ENCODE data around the gene AK5.
"Not testable (repeated sequence)": the region's sequence is repeated elsewhere in the genome, so short reads cannot be mapped to it uniquely, and the experiment has no call there.

Gene AK5

DNA sequence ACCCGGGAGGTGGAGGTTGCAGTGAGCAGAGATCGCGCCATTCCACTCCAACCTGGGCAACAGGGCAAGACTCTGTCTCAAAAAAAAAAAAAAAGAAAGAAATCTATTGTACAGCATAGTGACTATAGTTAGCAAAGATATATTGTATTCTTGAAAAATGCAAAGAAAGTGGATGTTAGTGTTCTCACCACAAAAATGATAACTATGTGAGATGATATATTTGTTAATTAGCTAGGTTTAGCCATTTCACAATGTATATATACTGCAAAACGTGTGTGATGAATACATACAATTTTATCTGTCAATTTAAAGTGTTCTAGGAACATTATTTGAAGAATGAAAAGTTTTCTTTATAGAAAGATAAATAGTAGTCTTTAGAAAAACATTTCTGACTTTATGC lies 179.9 kb downstream of the AK5 start:
- no peak for DNase-seq

DNA sequence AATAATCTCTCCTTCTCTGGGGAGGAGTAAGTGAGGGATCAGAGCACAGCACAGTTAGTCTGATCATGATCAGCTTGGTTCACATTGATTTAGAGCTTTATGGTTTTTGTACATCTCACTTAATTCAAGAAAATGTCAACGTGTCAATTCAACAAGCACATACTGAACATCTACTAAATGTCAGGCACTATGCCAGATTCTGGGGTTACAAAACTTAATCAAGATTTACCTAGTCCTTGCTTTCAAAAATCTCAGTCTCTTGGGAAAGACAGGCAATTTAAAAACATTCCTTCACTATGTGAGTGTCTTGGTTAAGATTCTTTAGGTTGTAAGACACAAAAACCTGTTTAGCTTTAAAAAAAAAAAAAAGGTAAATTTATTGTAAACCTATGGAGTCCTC lies 181.4 kb downstream of the AK5 start:
- DNase-seq: no peak

DNA sequence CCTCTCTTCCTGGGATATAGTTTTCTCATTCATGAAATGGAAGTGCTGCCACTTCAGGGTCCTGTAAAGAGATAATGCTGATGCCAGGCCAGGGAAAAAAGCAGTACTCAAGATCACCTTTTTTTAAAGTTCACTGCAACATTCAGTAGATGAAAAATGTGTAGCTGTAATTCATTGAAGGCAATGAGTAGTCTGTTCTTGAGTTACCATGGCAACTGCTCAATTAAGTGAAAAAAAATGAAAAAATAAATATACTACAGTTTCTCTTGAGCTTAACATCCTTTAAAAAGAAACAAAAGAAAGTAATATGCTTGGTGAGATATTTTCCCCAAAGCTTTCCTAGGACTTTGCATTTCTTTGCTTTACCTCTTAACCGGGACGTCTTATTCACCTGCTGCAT lies 183.3 kb downstream of the AK5 start:
- no peak for DNase-seq

DNA sequence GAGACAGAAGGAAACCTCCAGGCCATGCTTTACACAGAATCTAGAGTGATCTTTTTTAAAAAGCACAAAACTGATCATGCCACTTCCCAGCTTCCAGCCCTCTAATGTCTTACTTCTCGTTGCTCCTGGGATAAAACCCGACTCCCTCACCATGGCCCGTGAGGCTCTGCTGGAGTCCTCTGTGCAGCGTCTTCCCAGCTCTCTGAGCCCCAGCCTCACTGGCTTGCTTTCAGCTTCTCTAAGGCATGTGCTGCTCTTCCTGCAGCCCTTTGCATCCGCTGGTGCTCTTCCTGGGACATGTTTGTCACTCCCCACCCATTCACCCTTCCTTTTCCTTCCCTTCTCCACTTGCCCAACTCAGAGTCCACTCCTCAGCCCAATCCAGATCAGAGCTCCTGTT lies 184.1 kb downstream of the AK5 start:
- no peak for DNase-seq

DNA sequence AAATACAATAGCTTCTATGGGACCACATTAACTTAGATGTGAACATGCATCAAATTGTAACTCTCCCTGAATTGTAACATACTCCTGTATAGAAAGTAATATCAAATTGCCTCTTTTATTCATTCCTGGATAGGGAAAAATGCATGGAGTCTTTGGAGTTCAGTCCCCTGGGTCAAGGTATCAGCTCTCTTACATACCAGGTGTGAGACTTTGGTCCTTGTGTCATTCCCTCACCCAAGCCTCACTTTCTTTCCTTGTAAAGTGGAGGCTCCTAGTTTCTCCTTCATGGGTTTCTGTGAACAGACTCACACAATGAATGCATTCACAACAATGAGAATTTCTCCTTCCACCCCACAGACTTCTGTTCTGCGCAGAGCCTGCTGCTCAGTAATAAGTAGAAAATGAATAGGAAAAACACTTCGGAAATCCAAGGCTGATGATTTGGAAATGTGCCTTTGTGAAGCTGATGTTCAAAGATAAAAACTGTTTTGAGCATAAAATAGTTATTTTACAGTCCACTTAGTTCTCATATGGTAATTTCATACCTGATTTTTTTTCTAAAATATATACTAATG lies 185.3 kb downstream of the AK5 start:
- no peak for DNase-seq

DNA sequence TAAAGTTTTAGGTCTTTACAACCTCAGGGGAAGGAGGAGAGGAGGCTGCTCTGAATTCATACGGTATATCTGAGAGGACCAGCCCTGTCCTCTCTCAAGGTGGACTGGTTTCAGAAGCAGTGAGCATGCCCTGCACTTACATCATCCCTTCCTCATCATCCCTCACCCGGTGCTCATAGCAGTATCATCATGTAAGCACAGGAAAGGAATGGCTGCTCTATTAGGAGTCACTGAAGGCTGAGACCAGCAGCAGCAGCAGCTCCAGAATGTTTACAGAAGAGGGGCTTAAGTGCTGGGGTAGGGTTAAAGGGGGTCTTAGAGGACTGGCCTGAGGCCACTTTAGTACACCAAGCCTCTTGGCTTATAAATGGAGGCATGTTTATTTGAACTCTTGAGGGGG lies 185.9 kb downstream of the AK5 start:
- DNase-seq: no peak

DNA sequence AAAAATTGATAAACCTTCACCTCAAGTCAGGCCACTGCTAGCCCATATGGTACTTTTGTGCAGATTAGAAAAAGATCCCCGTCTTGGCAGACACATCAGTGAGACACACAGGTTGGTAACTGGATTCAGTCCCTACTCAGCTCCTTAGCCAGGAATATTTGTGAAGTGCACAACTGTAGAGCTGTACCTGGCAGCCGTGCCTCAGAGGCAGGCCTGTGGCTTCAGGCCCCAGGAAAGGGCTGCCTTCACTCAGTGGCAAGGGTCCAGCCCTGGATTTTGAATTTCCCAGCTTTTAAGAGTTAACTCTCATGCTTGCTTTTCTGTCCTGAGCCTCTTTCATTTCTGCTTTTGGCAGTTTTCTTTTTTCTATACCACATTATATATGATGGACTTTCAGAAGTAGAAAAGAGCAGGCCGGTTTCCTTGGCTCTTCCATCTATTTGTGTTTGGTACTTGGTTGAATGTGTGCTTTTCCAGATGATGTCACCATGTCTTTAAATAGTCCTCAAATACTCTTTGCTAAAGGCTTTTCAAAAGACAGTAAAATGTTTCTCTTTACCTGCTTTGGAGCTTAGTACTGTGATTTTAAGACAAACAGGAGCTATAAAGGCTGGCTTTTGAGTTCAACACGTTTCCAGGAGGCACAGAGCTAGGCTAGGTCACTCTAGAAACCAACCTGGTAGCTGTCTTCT lies 186.6 kb downstream of the AK5 start:
- DNase-seq: no peak

DNA sequence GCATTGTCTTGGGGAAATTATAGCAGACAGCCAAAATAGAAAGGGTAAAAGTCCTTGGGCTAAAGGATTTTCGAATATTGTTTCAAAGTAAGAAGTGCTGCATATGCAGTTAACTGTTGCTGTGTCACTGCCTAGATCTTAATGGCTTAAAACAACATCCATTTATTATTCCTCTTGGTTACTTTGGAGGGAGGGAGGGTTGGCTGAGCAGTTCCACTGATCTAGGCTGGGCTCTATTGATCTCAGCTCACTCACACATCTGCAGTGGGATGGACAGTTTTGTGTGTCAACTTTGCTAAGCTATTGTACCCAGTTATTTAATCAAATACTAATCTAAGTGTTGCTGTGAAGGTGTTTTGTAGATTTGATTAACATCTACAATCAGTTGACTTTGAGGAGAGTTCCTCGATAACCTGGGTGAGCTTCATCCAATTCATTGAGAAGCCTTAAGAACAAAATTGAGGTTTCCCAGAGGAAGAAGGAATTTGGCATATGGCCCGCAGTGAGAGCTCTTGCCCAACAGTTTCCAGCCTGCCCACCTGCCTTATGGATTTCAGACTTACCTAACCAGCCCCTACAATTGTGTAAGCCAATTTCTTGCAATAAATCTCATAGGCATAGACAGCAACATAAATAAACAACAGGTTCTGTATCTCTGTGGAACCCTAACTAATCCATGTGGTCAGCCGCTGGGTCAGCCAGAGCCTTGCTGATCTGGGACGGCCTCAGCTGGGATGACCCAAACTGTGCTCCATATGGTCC lies 187.3 kb downstream of the AK5 start:
- no peak for DNase-seq

DNA sequence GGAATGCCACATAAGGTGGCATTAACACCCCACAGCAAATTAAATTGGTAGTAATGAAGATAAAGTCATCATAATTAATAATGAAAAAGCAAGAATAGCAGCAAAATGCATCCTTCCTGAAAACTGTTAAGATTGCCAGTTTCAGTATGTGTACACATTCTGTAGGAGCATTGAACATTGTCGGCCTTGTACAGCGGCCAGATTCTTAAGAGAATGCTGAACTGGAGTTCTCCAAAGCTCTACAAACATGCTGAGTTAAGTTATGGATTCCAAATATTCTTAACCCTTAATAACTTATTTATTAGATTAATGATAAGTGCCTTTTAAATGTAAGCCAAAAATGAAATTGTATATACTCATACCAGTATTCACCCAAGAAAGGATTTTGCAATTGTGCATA lies 189.9 kb downstream of the AK5 start:
- no peak for DNase-seq

DNA sequence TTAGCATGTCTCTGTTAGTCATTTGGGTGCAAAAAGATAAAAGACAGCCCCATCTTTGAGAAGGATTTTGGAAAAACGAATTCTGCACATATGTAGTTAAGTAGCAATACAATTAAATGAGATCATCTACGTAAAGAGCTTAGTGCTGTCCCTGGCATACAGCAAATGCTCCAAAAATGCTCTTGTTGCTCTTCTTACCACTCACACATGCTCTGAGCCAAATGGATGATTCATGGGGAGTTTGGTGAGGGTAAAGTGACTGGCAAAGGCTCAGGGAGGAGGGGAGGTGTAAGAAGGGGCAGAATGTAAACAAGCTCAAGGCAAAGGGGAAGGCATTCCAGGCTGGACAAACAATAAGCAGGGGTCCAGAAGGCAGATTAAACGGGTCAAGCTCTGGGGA lies 191.9 kb downstream of the AK5 start:
- DNase-seq: peak; percentile 33

DNA sequence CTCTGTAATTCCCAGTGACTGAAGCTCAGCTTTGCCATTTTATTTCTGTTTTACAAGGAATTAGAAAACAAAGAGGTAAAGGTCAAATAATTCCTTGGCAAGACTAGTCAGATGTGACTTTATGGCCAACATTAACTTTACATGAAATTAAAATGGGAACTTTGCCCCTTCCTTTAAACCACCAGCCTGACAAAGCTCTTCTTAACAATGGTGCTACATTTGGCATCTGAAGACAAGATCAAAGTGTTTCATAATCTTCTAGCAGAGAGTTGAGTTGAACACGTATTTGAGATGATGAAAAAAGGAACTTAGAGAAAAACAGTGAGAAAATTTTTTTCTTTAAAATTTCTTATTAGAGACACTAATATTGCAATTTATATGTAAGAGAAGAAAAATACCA lies 193.8 kb downstream of the AK5 start:
- no peak for DNase-seq

DNA sequence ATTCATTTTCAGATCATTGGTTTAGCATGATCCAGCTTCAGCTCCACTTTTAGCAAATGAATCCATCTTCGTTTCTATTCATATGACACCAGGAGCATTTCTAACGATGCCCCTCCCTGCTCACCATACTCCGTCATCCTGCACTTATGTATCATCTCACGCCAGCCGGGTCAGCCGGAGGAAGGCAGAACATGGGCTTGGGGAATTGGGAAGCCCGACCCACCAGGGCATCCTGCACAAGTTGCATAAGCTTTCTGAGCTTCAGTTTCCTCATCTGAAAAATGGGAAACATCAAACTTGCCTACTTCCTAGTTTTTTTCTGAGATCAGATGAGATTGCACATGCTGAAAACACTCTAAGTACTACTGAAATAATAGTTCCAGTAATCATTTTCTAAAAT lies 194.7 kb downstream of the AK5 start:
- no peak for DNase-seq

DNA sequence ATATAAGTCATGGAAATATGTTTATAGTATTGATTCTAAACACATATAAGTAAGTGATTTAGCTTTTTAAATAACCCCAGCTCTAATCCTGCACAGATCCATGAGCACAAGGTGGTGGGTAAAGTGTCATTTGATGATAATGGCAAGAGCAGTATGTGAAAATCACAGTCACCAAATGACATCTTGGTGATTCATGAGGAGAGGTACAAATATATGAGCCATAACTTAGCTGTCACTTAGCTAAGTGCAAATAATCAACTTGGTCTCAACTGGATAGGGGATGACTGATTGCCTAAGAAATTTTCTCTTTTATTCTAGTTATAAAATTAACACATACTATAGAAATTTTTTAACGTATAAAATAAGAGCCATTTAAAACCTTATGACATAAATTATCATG lies 202.5 kb downstream of the AK5 start:
- no peak for DNase-seq

DNA sequence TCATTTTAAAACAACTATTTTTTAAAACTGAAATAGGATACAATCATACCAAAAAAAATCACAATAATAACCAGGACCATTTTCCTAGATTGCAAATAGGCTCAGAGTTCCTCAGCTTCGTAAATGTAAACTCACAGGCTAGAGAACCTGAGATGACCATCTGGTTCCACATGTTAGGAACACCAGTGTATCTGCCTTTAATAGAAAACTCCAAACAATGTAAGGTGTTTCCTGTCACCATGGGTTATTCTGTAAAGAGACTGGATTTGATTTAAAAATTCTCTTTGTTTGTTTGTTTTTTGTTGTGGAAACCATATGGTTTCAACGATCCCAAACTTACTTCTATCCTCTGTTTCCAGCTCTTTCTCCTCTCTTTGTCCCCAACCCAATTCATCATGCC lies 203.1 kb downstream of the AK5 start:
- DNase-seq: no peak

DNA sequence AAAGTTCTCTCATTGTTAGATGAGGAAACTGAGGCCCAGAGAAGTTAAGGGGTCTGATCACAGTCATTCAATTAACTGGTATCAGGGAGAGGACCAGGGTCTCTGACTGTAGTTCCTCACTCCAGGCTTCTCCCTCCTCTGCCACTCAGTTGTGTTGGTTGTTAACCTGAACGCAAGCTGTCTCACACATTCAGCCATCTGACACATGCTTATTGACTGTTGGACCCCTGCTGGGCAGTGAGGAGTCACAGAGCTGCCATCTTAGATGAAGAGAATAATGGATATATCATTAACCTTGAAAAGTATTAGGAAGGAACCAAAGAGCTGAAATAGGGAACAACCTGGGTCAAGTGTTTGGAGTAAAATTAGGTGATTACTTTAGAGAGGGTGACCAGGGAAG lies 205.8 kb downstream of the AK5 start:
- no peak for DNase-seq

DNA sequence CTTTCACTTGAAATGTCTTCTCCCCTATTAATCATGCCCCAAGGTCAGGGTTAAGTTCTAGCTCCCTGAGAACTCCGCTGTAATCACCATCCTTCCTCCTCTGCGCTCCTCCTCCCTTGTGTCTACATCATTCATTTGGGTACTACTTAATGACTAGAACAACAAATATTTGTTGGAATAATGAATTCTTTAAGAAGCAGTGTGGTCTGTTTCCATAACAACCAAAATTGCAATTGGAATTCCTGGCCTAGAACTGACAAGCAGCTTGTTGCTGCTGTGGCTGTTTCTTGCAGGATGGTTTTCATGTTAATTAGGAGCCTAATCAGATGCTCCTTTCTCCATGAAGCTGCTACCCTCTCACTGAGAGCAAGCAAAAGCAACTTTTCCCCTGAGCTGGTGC lies 208.1 kb downstream of the AK5 start:
- DNase-seq: peak; percentile 17

DNA sequence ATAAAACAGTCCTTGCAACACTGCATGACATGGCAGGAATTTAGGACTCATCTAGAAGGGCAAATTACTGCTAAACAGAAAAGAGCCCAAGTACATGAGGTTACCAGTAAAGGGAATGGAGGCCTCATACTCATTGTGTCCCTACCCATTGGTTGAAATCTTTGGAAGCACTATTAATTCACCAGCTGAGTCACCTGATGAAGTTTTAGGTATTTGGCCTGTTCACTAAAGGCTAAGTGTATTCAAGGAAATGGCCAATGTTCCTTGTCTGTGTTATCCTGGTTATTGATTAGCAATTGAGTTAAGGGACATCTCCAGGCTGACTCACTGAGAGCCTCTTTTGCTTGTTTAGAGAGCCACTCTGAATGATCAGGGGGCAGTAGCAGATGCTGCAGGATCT lies 212.2 kb downstream of the AK5 start:
- DNase-seq: no peak

DNA sequence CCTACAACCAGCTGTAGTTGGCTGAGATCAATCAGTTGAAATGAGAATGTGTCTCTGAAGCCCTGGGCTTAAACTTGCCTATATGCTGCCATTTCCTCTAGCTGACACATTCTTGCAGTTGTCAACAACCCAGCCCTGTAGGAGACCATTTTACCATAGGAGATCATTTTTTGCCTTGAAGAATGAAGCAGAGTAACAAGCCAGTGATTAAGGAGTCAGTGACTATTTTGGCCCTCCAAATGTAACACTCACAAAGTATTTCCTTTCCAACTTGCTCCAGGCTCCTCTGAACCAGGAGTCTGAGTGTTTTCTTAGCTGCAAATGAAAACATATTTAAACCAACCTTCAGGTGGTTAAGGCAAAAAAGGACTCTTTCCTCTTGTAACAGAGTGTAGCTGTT lies 217.1 kb downstream of the AK5 start:
- DNase-seq: no peak

DNA sequence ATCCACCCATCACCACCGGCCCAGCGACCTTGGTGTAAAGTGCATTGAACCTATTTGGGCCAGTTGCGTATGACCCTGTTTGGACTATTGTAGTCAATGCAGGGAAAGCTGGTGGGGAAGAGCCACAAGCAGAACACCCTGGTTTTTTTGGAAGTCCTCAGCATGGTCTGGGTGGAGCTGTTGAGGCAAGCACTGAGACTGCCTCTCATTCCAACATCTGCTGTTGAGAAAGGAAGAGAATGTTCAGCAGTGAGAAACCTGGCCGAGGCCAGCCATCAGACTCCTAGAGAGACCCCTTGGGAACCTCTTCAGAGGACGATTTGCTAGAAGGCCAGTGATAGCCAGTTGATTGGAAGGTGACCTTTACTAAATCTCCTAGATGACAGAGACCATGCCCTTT lies 217.6 kb downstream of the AK5 start:
- no peak for DNase-seq

DNA sequence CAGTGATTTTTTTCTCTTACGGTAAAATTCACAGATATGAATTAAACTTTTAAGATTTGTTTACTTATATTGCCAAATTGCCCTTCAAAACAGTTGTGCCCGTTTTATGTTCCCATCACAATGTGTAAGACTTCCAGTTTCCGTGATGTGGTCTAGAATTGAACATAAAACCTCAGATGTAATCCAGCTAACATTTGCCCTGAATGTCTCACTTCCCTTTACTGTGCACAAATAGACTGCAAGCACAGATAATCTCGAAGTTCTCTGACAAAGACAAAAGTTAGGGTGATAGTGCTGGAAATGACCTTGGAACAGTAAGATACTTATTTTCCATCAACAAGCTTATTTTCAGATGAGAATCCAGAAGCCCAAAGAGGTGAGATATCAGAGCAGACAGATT lies 223.2 kb downstream of the AK5 start:
- no peak for DNase-seq

DNA sequence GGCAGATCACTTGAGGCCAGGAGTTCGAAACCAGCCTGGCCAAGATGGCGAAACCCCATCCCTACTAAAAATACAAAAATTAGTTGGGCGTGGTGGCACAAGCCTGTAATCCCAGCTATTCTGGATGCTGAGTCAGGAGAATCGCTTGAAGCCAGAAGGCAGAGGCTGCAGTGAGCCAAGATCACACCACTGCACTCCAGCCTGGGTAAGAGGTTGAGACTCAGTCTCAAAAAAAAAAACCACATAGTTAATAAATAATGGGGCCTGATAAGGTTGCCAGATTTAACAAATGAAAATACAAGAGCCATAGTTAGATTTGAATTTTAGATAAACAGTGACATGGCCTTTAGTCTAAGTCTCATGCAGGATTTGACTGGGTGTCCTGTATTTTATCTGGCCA lies 225.0 kb downstream of the AK5 start:
- DNase-seq: peak; percentile 48

DNA sequence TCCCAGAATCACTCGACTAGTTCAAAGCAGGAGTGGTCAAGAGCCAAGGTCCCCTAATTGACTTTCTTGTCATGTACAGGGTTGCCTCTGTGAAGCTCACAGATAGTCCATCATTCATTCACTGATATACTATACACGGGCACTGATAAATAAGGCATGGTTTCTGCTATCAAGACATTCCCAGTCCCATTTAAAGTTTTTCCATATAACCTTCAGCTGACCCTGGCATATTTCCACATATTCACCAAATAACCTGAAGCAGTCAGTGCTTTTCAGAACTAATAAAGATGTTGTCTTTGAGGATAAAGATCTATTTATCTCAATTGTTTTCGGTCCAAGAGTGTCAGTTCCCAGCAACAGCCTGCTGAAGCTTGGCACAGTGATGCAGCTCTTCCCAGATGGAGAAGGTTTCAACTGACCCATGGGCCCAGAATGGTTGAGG lies 227.3 kb downstream of the AK5 start:
- no peak for DNase-seq

DNA sequence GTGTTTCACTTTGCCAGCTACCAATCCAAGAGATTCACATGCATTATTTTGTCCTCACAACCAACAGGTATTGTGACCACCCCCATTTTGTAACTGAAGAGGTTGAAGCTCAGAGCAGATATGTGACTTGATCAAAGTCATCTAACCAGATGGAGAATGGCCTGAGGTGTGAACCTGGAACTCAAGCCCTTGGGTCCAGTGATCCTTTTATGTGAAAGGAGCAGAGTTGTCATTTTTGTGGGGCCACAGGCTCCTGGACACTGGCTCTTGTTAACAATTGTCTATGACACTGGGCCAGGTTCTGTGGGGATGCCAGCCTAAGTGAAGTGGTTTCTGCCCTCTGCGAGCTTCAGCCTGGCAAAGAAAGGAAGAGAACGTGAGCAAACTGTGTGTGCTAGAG lies 228.1 kb downstream of the AK5 start:
- no peak for DNase-seq

DNA sequence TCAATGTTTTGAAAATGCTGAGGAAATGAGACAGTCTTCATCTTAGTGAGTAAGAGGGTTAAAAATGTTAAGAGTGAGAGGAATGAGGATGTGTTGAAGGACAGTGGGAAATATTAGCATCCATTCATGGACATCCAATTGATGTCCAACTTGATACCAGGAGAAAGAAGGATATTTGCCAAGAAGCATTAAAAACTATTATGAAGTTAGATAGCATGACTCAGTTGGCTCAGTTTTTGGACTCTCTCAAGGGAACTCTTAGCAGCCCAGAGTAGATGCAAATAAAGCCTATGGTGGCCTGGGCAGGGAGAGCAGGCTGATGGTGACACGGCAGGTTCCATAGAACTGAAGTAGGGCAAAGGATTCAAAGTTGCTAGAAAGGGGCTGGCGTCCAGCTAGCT lies 229.6 kb downstream of the AK5 start:
- DNase-seq: peak; percentile 54

DNA sequence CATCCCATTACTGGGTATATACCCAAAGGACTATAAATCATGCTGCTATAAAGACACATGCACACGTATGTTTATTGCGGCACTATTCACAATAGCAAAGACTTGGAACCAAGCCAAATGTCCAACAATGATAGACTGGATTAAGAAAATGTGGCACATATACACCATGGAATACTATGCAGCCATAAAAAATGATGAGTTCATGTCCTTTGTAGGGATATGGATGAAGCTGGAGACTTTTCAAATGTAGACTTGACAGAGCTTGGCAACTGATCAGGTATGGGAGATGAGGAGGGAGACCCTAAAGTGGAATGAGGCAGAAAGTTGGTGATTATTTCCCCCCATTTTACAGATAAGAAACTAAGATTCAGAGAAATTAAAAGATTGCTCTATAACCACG lies 230.8 kb downstream of the AK5 start:
- not testable (repeated sequence) for DNase-seq

Data from kidney glomerular epithelial cell (primary cell).